HG03378 (cell line): ENCODE data around the gene MEX3B.
A peak's percentile ranks its signal among the peaks of the same experiment; 100 is the strongest.
"Not testable (repeated sequence)": the region's sequence is repeated elsewhere in the genome, so short reads cannot be mapped to it uniquely, and the experiment has no call there.

ENCODE experiments used
- ATAC-seq: cut with Tn5 transposase; IDR thresholded peaks from one replicate; pipeline ENCODE4 v1.9.1; 2021; ENCODE audit warnings: mild to moderate bottlenecking, moderate library complexity; ENCODE audit not compliant: unreplicated experiment

MEX3B gene

DNA sequence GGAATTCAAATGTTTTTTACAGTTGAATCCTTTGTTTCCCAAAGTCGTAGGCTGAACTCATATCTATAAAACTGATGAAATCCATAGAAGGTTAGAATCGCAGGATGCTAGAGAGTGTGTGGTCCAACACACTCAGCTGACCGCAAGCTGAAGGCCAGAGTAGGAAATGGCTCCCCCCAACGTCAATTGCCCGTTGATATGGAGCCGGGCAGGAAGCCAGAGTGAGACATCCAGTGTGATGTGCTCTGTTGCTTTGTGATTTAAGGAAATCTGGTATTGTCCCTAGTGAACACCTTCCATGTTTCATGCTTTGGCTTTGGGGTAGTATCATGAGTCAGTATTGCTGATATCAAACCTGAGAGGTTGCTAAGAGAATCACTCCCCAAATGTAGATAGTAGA, 5.8 kb upstream of the MEX3B start:
- no peak for ATAC-seq

DNA sequence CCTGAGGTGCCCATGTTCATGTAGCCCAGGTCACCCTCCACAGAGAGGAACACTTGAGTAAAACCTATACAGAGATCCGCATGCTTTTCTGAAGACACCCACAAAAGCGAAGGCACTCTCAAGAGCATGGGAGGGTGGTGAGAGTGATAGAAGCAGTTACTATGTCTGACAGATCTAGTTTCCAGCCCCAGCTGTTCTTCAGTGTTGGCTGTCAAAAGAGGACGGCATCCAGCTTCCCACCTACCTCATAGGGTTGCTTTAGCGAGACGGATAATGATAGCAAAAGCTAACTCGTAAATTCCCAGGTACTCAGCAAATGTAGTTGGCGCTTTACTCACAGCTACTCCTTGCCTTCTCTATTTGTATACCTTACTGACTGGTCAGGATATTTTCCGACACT, 3.0 kb upstream of the MEX3B start:
- no peak for ATAC-seq

DNA sequence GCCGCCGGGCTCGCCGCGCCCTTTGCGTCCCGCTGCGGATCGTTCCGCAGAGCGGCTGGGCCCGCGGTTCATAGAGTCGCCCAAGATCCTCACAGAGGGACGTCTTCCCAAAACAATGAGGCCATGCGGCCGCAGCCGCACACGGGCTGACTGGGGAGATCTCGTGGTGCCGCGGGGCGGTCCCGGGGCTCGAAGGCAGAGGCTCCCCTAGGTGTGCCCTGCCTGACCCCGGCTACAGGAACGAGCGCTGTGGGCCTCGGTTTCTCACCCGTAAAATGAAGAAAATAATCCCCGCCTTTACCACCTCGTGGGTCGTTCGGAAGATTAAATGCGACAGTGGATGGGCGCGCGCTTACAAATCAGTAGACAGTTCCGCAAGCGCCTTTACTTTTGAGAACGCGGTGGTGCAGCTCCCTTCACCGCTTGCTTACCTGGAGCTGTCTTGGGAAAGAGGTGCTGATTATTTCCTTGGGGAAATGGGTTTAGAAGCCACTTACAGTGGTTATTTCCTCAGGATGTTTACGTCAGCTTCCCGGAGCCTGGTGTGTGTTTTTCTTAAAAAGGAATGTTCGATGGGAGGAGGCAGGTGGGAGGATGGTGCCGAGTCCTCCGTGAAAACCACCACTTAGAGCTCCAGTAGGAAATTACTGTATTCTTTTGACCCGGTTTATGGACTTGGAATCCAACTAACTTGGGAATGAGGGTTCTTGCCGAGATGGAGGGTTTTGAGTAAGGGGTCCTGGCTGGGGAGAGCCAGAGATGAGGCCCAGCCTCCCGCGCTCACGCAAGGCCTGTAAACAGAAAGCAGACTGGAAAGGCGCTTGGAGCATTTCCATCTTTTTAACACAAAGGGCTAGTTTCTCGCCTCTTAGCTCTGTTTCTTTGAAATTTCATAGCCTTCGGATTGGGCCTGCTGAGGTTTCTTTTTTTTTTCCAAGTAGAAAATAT, 1.9 kb upstream of the MEX3B start:
- ATAC-seq: no peak

DNA sequence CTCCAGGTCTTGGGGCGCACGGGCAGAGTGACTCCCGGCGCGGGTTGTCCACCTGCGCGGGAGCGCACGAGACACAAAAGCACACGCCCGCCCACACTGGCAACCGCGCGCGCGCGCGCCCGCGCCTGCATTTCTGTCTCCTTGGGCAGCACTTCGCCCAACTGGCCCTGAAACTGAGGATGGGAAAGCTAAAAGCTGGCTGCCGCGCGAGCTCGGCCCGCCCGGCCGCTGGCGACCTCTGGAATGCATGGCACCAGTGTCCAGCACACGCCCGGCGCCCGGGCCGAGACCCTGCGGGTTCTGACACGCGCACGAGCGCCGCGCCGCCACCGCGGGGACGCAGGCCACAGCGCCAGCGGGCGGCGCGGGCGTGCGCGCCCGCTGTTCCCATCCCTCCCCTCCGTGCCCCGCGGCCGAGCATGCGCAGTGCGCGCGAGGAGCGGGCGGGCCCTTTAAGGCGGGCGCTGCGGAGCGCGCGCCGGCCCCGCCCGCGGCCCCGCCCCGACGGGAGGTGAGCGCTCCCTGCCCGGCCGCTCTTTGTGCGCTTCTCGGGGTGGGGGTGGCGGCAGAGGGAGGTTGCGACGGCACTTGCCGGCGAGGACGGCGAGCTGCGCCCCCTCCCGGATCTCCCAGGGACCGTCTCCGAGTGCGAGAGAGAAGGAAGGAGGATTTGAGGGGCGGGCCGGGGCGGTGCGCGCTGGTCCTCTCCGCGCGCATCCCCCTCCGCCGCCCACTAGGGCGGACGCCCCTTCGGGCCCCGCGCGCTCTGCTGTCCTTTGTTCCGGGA, 1.0 kb upstream of the MEX3B start:
- ATAC-seq: peak; percentile 49

DNA sequence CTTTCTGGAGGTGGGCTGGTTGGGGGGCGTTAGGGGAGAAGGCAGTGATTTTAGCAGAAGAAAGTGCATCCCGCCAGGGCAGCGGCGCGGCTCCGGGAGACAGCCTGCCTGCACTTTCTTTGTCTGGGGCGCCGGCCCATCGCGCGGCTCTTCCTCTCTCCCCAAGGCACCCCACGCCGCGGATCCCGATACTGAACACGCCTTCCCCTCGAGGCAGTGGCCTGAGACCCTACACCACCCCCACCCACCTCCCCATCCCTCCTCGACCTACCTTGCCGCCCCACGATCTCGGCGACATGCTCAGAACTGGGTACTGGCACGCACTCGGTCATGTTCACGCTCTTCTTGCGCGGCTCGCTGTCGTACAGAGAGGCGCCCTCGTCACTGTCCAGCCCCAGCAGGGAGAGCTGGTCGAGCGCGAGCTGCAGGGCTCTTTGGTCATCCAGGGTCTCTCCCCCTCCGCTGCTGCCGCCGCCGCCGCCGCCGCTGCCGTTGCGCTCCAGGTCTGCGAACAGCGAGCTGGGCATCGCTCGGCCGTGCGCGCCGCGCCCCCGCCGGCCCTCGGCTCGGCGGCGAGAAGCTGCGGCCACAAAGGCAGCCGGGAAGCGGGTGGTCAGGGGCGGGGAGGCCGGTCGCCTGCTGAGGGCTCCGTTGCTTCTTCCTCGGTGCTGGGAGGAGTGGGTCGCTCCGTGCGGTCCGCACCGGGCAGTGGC, 483 bp downstream of the MEX3B start:
- no peak for ATAC-seq

DNA sequence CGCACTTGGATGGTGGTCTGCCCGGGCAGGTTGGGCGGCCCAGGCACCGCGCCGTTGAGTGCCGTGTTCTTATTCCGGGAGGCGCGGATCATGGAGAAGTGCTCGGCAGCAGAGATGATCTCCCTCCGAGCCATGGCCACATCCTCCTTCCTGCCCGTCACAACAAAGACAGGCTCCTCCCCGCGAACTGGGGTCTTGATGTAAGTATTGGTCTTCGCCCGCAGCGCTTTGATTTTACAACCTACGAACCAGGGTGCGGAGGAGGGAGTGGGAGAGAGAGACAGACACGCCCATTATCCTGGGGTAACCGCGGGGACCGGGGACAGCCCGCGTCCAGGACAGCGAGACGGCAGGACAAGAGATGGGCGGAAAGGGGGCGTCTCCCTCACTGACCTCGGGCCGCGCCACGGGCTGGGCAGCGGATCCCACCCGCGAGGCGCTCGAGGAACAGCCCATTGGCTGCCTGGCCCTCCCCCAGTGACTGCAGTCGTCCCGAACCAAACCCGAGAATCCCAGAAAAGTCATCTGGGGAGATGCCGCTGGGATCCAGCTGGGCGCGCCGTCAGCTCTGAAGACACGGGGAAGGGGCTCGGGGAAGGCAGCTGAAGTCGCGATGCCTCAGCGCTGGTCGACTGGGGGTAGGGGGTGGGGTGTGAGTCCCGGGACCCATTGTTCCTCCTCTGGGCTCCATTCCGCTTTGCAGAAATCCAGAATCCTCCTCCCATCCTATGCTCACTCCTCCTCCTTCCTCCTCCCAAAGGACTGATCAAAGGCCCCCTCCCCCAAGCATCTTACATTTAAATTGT, 1.2 kb downstream of the MEX3B start:
- no peak for ATAC-seq

DNA sequence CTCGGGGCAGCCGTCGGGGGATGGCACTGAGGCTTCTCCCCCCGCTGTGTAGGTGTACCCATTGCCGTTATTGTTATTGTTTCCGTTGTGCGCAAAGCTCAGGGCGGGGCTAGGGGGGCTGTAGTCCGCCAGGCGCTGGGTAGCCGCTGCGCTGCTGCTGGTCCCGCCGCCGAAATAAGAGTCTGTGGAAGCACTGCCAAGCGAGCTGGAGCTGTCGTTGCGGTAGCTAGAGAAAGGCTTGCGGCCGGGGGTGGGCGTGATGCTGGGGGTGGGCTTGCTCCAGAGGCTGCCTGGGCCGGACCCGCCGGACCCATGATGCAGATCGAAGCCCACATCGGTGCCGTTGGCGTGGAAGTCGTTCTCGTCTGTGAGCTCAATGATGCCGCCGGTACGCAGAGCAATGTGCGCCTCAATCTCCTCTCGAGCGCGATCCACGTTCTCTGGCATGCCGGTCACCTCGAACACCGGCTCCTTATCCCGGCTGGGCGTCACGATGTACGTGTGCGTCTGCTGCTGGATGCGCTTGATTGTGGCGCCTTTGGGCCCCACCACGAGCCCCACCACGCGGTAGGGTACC, 1.9 kb downstream of the MEX3B start:
- no peak for ATAC-seq

DNA sequence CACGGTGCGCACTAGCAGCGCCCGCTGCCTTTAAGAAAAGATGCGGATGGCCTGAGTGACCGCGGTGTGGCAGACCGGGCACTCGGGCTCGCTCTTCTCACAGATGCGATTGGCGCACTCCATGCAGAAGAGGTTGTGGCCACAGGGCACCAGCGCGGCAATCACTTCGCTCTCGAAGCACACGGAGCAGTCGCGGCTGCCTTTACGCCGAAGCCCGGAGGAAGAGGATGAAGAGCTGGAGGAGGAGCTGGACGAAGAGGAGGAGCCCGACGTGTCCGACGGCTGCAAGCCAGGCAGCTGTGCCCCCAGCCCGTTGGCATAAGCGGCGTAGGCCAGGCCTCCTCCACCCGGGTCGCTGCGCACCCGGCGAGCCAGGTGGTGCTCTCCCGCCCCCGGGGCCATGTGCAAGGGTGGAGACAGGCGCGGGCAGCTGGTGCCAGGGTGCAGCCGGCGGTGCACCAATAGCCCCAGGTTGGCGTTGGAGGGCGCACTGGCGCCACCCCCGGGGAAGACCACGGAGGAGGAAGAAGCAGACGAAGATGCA, 2.6 kb downstream of the MEX3B start:
- no peak for ATAC-seq

DNA sequence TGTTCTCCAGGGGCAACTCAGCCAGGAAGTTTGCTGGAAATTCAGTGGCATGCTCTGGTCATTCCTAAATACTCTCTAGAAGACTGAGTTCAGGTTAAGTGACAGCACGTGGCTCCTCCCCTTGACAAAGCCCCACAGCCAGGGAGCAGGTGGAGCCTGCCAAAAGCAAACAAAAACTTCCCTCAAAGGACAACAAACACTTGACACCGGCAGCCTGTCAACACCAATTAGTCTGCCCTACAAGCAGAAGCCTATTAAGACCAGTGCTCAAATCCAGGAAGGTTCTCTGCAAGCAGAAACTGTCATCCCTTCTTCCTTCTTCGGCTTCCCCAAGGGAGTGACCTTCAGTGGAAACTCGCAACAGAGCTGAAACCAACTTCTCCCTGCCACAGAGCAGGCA, 5.0 kb downstream of the MEX3B start:
- ATAC-seq: no peak

DNA sequence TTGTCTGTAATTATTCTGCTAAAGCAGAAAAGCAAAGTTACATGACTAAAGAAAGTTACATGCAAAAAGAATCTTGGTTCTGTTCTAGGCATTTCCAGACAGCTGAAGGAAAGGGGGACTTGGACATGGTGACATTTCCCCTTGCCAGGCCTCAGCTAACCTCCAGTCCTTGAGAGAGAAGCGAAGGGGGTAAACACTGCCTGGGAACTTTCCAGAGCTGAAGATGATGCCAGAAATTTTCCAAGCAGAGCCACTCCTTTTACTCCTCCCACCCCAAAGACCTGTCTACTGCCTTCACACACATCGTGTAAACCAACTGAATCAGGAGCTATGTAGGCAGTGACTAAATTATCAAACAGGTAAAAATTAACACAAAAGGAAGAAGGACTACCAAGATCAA, 5.4 kb downstream of the MEX3B start:
- no peak for ATAC-seq

DNA sequence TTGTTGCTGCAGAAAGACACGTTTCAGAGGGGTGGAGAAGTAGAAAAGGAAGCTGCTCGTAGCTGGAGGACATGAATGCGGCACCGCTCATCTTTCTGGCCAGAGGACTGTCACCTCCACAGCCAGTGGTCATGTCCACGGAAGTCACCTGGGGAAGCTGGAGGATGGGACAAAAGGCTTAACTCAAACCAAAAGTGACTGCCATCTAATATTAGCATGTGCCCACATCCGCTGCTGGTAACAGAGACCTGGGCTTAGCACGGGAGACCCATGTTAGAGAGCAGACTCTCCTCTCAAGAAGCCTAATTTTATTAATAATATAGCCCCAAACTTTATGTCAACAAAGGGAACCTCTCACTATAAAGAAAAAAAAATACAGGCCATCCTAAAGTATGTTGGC, 5.9 kb downstream of the MEX3B start:
- ATAC-seq: no peak

DNA sequence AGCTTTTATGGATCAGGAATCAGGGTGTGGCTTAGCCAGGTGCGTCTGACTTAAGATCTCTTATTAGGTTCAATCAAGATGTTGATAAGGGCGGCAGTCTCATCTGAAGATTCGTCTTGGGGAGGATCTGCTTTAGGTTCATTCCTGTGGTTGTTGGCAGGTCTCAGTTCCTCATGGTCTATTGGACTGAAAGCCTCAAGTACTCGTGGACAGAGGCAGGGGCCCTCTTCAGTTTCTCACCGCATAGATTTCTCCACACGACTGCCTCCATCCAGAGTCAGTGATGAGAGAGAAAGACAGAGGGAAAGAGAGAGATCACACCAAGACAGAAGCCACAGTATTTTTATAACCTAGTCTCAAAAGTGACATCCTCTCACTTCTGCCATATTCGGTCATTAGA, 9.4 kb downstream of the MEX3B start:
- ATAC-seq: no peak

DNA sequence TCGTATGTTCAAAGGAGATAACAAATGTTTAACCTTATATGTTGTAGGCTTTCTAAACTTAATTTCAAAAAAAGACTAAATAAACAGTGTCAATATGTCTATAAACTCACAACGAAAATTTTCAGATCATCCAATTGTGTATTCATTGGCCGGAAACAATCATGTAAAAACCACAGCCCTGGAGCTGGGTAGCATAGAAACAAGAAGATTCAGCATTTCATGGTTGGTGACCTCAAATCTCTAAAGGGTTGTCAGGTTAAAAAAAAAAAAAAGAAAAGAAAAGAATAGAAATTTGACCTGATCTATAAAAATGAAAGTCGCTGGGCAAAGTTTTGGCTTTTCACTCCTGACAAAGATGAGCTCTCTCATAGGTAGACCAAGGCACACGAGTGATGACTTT, 13.9 kb downstream of the MEX3B start:
- ATAC-seq: no peak

DNA sequence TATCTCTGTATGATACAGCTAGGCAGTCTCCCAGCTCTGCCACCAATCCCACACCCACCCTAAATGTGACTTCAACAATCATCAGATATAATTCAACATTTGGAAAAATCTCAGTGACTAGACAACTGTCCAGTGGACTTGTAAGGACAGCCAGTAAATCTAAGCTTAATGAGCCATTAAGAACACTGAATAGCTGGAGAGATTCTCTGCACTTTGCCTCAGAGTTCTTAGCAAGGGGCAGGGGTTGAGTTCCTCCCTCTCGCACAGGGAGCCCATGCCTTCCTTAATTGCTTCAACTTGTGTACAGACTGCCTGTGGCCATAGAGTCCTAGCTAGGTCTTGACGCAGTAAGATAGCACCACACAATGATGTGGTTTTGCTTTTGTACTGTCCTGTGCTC, 15.6 kb downstream of the MEX3B start:
- ATAC-seq: no peak

DNA sequence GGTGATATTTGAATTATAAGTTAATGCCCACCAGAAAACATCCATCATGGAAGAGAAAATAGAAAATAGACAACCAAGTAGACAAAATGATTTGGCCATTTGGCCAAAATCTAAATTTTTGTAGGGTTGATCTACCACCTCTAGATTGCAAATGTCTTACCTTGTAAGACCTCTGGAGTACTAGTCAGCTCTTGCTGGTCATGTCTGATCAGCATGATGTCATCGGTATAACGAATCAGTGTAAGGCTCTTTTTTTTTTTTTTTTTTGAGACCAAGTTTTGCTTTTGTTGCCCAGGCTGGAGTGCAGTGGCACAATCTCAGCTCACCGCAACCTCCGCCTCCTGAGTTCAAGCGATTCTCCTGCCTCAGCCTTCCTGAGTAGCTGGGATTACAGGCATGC, 17.7 kb downstream of the MEX3B start:
- not testable (repeated sequence) for ATAC-seq

DNA sequence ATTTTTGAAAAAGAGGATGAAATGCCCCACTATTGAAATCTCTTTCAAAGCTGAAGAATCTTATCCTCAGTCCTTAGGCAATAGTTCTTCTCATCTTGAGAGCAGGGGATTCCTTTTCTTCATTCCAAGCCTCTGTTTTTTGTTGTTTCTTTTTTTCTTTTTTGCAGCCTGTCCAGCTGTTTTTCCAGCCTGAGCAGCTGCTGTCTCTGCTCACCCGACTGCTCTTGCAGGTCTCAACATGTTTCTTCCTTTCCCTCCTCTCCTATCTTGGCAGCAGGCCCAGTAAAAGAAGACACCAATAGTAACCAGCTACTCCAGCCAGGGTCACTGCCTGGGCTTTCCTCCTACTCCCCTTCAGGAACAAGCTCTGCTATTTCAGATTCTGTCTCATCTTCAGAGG, 23.8 kb downstream of the MEX3B start:
- ATAC-seq: no peak

DNA sequence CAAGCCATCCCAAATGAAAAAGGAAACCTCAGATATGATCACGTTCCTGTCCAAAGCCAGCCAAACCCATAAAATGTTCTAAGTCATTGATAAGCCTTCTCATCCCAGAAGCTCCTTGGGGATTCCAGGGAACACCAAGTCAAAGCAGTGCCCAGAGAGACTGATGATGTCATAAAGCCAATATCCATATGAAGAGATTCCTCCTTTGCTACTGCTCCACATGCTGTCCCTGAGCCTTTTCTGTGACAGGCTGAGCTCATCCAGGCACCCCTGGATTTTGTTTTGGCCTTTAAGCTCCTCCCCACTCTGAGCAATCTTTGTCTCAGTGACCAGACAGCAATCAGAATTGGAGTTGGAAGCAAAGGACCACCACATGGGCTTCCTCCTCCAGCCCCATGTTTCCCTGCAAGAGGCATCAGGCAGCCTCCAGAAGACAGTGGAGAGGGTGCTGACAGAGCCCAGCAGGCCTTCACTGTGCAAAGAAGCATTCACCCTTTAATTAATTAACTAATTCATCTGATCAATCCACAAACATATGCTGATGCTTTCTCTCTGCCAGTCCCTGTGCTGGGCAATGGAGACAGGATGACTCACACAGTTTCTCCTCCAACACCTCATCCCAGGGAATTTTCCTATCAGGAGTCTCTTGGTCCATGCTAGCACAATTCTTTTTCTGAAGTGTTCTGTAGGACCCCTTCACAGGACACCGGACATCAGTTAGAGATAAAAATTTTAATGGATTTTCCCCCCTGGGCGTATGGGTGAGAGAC, 25.0 kb downstream of the MEX3B start:
- ATAC-seq: no peak

DNA sequence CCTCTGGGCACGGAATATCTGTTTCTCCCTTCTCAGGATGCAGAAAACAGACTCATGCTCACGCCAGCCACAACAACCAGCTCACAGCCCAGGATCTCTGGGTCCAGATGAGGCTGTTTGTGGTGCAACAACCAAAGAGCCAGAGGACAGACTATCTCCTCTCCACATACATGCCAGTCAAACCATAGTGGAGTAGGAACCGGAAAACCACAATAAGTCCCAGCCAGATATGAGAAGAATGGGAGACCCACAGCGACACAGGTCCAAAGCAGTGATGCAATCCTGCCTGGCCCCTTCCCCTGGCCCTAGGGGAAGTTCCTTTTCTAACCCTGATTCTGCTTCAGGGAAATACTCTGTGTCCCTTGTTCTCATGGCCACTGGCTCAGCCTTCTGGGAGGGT, 27.6 kb downstream of the MEX3B start:
- ATAC-seq: no peak

DNA sequence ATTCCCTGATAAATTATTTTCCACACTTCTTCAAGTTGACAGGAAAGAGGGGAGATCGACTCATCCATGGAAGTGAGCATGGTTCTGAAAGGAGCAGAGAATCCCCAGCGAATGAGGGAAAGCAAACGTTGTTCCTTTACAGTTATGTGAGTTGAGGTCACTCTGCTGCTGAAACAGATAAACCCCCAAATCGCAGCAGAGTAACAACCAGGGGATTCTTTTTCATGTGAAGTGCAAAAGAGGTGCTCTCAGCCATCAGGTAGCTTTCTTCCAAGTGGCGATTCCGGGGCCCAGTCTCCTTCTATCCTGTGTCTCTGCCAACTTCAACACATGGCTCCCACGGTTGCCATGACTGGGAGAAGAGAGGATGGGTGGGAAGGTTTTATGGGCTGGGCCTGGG, 28.2 kb downstream of the MEX3B start:
- ATAC-seq: no peak
